GM12878 (cell line): ENCODE results near the gene POU6F2. TPM values are rescaled to one million over a fixed set of nuclear protein-coding genes. Genes with fewer than 3 reads are reported as not detected.
A peak's percentile ranks its signal among the peaks of the same experiment; 100 is the strongest.

ENCODE experiments used
- ATAC-seq: fragments of 200-7000 bp; cut with Tn5 transposase; 3 replicates; pipeline ENCODE4 v1.9.1; 2020; ENCODE audit warnings: mild to moderate bottlenecking, moderate library complexity
- BruUV-seq: library from RNA; stranded (reverse); fragments of 400-500 nt; replicated peaks from 2 replicates; lab custom pipeline; 2021; lab: Mats Ljungman, UMichigan
- CTCF ChIA-PET: fragments of 300-600 bp; sonication (Branson Sonifier 250); formaldehyde crosslinking; extraction: SDS; loops from one replicate; lab custom pipeline; 2021; ENCODE audit warnings: inconsistent platforms; lab: Yijun Ruan, JAX
- POLR2A ChIA-PET: fragments of 350-600 bp; formaldehyde crosslinking; extraction: SDS; loops from one replicate; lab custom pipeline; 2021; ENCODE audit warnings: inconsistent platforms; lab: Charles Lee
- RAD21 ChIA-PET: fragments of 300-600 bp; sonication (Branson Sonifier 250); formaldehyde crosslinking; loops from one replicate; lab custom pipeline; 2023; ENCODE audit warnings: antibody characterized with exemption; ENCODE audit not compliant: unreplicated experiment; lab: Charles Lee
- SMC1A ChIA-PET: fragments of 300-600 bp; sonication (Branson Sonifier 250); formaldehyde crosslinking; loops from one replicate; lab custom pipeline; 2023; ENCODE audit not compliant: unreplicated experiment, uncharacterized antibody; lab: Charles Lee
- DNase-seq: peaks from one replicate; pipeline ENCODE4 v3.0.0-alpha.2; 2011; ENCODE audit warnings: low read depth, low spot score
- FAIRE-seq: peaks from 3 replicates; lab custom pipeline; 2011; peaks lifted over from hg19 to GRCh38; lab: Jason Lieb, UNC
- H2AFZ ChIP-seq: 2 replicates; pipeline ENCODE4 v1.6.0; 2011; ENCODE audit warnings: low read depth, low read length, control low read depth; ENCODE audit not compliant: control insufficient read depth
- H3K27ac ChIP-seq: 2 replicates; pipeline ENCODE4 v1.5.1; 2011; ENCODE audit warnings: control low read depth; ENCODE audit not compliant: control insufficient read depth, insufficient read depth
- H3K27me3 ChIP-seq, 2 experiments: replicated peaks in 1 of 2; 2 replicates each; pipeline versions ENCODE4 v1.6.0 to v1.6.1; 2011; ENCODE audit warnings: low read length in 1 of 2; ENCODE audit not compliant: control insufficient read depth in 2 of 2, insufficient read depth in 2 of 2
- H3K36me3 ChIP-seq, 2 experiments: 2 replicates each; pipeline ENCODE4 v1.5.1; 2011; ENCODE audit warnings: low read length in 1 of 2; ENCODE audit not compliant: control insufficient read depth in 2 of 2, insufficient read depth in 2 of 2
- H3K4me1 ChIP-seq: 2 replicates; pipeline ENCODE4 v1.6.1; 2011; ENCODE audit warnings: mild to moderate bottlenecking, low read length, moderate library complexity, mixed read lengths; ENCODE audit not compliant: control insufficient read depth, insufficient read depth
- H3K4me2 ChIP-seq: 2 replicates; pipeline ENCODE4 v1.6.0; 2011; ENCODE audit warnings: control low read depth; ENCODE audit not compliant: control insufficient read depth, insufficient read depth
- H3K4me3 ChIP-seq: fragments of 200-600 bp; sonication (generic); 2 replicates; pipeline ENCODE4 v1.5.1; 2016
- H3K79me2 ChIP-seq: 2 replicates; pipeline ENCODE4 v1.6.0; 2011; ENCODE audit warnings: low read length; ENCODE audit not compliant: control insufficient read depth, insufficient read depth
- H3K9ac ChIP-seq: 2 replicates; pipeline ENCODE4 v1.8.0; 2011; ENCODE audit warnings: low read length, control low read depth, mixed read lengths; ENCODE audit not compliant: control insufficient read depth, insufficient read depth
- H3K9me3 ChIP-seq: replicated peaks from 3 replicates; pipeline ENCODE4 v1.5.1; 2011; ENCODE audit warnings: mild to moderate bottlenecking, low read length; ENCODE audit not compliant: control insufficient read depth, insufficient read depth
- H4K20me1 ChIP-seq: 2 replicates; pipeline ENCODE4 v1.6.0; 2011; ENCODE audit not compliant: control insufficient read depth, insufficient read depth
- BCLAF1 ChIP-seq: fragments of 450-650 bp; IDR thresholded peaks from 2 replicates; pipeline ENCODE4 v1.6.1; 2017; ENCODE audit warnings: antibody characterized with exemption, mild to moderate bottlenecking, moderate library complexity
- CUX1 ChIP-seq: IDR thresholded peaks from 2 replicates; pipeline ENCODE4 v1.6.1; 2012; ENCODE audit warnings: improper control_type of control experiment, low read depth, low read length; ENCODE audit not compliant: insufficient replicate concordance
- EED ChIP-seq: sonication (generic); IDR thresholded peaks from 2 replicates; pipeline ENCODE4 v1.6.1; 2016; ENCODE audit warnings: antibody characterized with exemption, low read depth
- NRF1 ChIP-seq: conservative IDR thresholded peaks from 2 replicates; pipeline ENCODE4 v1.6.1; 2011; ENCODE audit warnings: mild to moderate bottlenecking, low read depth, low read length, improper control_type of control experiment
- RAD51 ChIP-seq: fragments of 450-650 bp; IDR thresholded peaks from 2 replicates; pipeline ENCODE4 v1.6.1; 2016; ENCODE audit warnings: moderate library complexity, mild to moderate bottlenecking, inconsistent platforms
- RB1 ChIP-seq: fragments of 450-650 bp; formaldehyde crosslinking; IDR thresholded peaks from 2 replicates; pipeline ENCODE4 v1.6.1; 2017; ENCODE audit warnings: mild to moderate bottlenecking, borderline replicate concordance
- RELB ChIP-seq: fragments of 450-650 bp; IDR thresholded peaks from 2 replicates; pipeline ENCODE4 v1.6.1; 2017; ENCODE audit warnings: low read depth, mild to moderate bottlenecking, moderate library complexity
- WGBS: methylation state at CpG from one replicate; pipeline ENCODE4 v1.1.6; 2016; ENCODE audit warnings: low lambda C conversion rate; ENCODE audit not compliant: insufficient replicate concordance, insufficient coverage; ENCODE audit errors: missing lambda C conversion rate; 5-methylcytosine and 5-hydroxymethylcytosine counted together
- in situ Hi-C: fragments of 300-500 bp; cut with MboI; formaldehyde crosslinking; loops from 9 replicates; pipeline ENCODE4 v1.14.3; 2018; ENCODE audit warnings: mixed read lengths
- intact Hi-C: fragments of 100-400 bp; cut with micrococcal nuclease; formaldehyde crosslinking; loops from one replicate; pipeline ENCODE4 v1.14.2; 2022; ENCODE audit not compliant: unreplicated experiment
- polyA plus RNA-seq, 11 experiments: library from polyadenylated mRNA; depleted of rRNA in 4 of 11; unstranded in 6 of 11; stranded (reverse) in 5 of 11; fragments of >200 nt; fragmentation: Nextera tagmentation in 4 of 11; fragmentation: Illumina TruSeq in 1 of 11; extraction: Ambion mirVana in 4 of 11; extraction: Trizol in 1 of 11; gene quantifications; 1 replicate in 1 of 11; 2 replicates in 10 of 11; pipeline versions ENCODE4 v1.2.1 to v1.2.3, GENCODE V29; 2011 to 2016; ENCODE audit warnings: inconsistent platforms in 2 of 11, missing spikeins in 2 of 11, low read depth in 1 of 11
- total RNA-seq, 4 experiments: library from RNA; depleted of rRNA in 3 of 4; stranded (reverse); fragments of >200 nt in 3 of 4; fragmentation: Illumina TruSeq in 1 of 4; extraction: Trizol in 1 of 4; gene quantifications; 2 replicates each; pipeline versions ENCODE4 v1.2.1 to v1.2.3, GENCODE V29; 2013 to 2021

The POU6F2 gene
- total and polyA plus RNA-seq, 10 of the 15 experiments (the other 5 are each of a cell fraction or from before 2014, with no cell fraction given): 0.10 TPM; not detected in 9

- TF ChIP-seq NRF1: no peak
- no peak for TF ChIP-seq EED
- TF ChIP-seq CUX1: no peak
- no peak for TF ChIP-seq RB1
- TF ChIP-seq RELB: no peak
- no peak for TF ChIP-seq RAD51
- TF ChIP-seq BCLAF1: no peak
- TF ChIP-seq, all 136 proteins: peak for 0
- no peaks in the 10 kb centered on the region for H4K20me1 ChIP-seq
- H2AFZ ChIP-seq: no peak overlapping the region
- no peak overlapping the region for H3K4me3 ChIP-seq
- in situ Hi-C loops: no loop called here
- no peak overlapping the region for H3K4me2 ChIP-seq
- no peak overlapping the region for H3K9ac ChIP-seq
- no peak overlapping the region for H3K27ac ChIP-seq
- SMC1A ChIA-PET: interaction anchor here (0.8 to 1.4 kb wide), 4 partner anchors 10 to 121 kb away, joined by 3 read pairs; no protein-coding TSS in a partner anchor
- ATAC-seq (peak; percentile 56), DNase-seq (no peak), FAIRE-seq (no peak)
- no peaks in the 10 kb centered on the region for H3K9me3 ChIP-seq
- POLR2A ChIA-PET: no interaction called here
- no TSS peak for BruUV-seq
- H3K36me3 ChIP-seq: no peaks in the 10 kb centered on the region
- intact Hi-C loops: no loop called here
- WGBS: 47% methylated on average over 26 of the region's 26 CpGs
- RAD21 ChIA-PET: interaction anchor here (1.0 kb wide), 1 partner anchor 172 kb away, joined by 3 read pairs; no protein-coding TSS in a partner anchor
- CTCF ChIA-PET: interaction anchor here (1.2 kb wide), 1 partner anchor 11 kb away, joined by 5 read pairs; no protein-coding TSS in a partner anchor
- no peaks in the 10 kb centered on the region for H3K79me2 ChIP-seq
- H3K4me1 ChIP-seq: no peaks in the 10 kb centered on the region
- no peaks in the 10 kb centered on the region for H3K27me3 ChIP-seq
Measured at GRCh38 chr7:39293056-39293823, 315.5 kb downstream of the POU6F2 start.
